Loucy (cell line): ENCODE results near the gene CKMT2.

ENCODE experiments used
- H2AFZ ChIP-seq: fragments of 200-600 bp; sonication (generic); 2 replicates; pipeline ENCODE4 v1.6.0; 2016; ENCODE audit warnings: antibody characterized with exemption, mild to moderate bottlenecking, low read length, moderate library complexity
- H3F3A ChIP-seq: fragments of 200-600 bp; 2 replicates; pipeline ENCODE4 v1.6.0; 2016; ENCODE audit warnings: antibody characterized with exemption, low read depth, mild to moderate bottlenecking
- H3K27me3 ChIP-seq: fragments of 200-600 bp; sonication (generic); 2 replicates; pipeline ENCODE4 v1.6.1; 2014; ENCODE audit warnings: low read length, mild to moderate bottlenecking; ENCODE audit not compliant: insufficient read depth, poor library complexity, severe bottlenecking
- H3K36me3 ChIP-seq: fragments of 200-600 bp; sonication (generic); 2 replicates; pipeline ENCODE4 v1.6.1; 2016; ENCODE audit warnings: low read length; ENCODE audit not compliant: insufficient read depth
- H3K4me1 ChIP-seq: fragments of 200-600 bp; sonication (generic); 2 replicates; pipeline ENCODE4 v1.5.1; 2014; ENCODE audit warnings: low read length, mild to moderate bottlenecking; ENCODE audit not compliant: insufficient read depth, poor library complexity, severe bottlenecking
- H3K4me2 ChIP-seq: fragments of 200-600 bp; sonication (generic); 2 replicates; pipeline ENCODE4 v1.6.0; 2014; ENCODE audit warnings: antibody characterized with exemption, low read length, low read depth, mild to moderate bottlenecking; ENCODE audit not compliant: poor library complexity, severe bottlenecking
- H3K4me3 ChIP-seq: fragments of 200-600 bp; sonication (generic); 2 replicates; pipeline ENCODE4 v1.5.1; 2014; ENCODE audit warnings: low read length, mild to moderate bottlenecking, mixed read lengths; ENCODE audit not compliant: poor library complexity, severe bottlenecking
- H3K79me2 ChIP-seq: fragments of 200-600 bp; sonication (generic); 2 replicates; pipeline ENCODE4 v1.6.1; 2014; ENCODE audit warnings: low read length; ENCODE audit not compliant: insufficient read depth
- H3K9ac ChIP-seq: fragments of 200-600 bp; sonication (generic); 2 replicates; pipeline ENCODE4 v1.6.0; 2014; ENCODE audit warnings: mild to moderate bottlenecking, low read depth, low read length, moderate library complexity; ENCODE audit not compliant: poor library complexity, severe bottlenecking
- H3K9me2 ChIP-seq: fragments of 200-600 bp; sonication (generic); replicated peaks from 2 replicates; pipeline ENCODE4 v1.6.1; 2016; ENCODE audit warnings: low read depth, low read length, mixed read lengths
- H3K9me3 ChIP-seq: fragments of 200-600 bp; sonication (generic); 2 replicates; pipeline ENCODE4 v1.6.1; 2014; ENCODE audit warnings: mild to moderate bottlenecking, antibody characterized with exemption, low read length, low read depth; ENCODE audit not compliant: insufficient read depth
- H4K20me1 ChIP-seq: fragments of 200-600 bp; sonication (generic); 2 replicates; pipeline ENCODE4 v1.6.0; 2014; ENCODE audit warnings: antibody characterized with exemption, low read length, mild to moderate bottlenecking; ENCODE audit not compliant: insufficient read depth, poor library complexity, severe bottlenecking
- CTCF ChIP-seq: fragments of 200-600 bp; sonication (generic); conservative IDR thresholded peaks from 2 replicates; pipeline ENCODE4 v1.5.1; 2014; ENCODE audit warnings: mild to moderate bottlenecking, antibody characterized with exemption, low read length
- EZH2phosphoT487 ChIP-seq: fragments of 200-600 bp; IDR thresholded peaks from 2 replicates; pipeline ENCODE4 v1.6.1; 2018; ENCODE audit warnings: antibody characterized with exemption, mild to moderate bottlenecking, moderate library complexity, borderline replicate concordance

The CKMT2 gene

GRCh38 chr5:81204205-81204604 lies 28.9 kb upstream of the CKMT2 start:
- no peak overlapping the region for H2AFZ ChIP-seq
- H4K20me1 ChIP-seq, result no peaks in the 10 kb centered on the region
- no peaks in the 10 kb centered on the region for H3K79me2 ChIP-seq
- H3K9me2 ChIP-seq, result no peaks in the 10 kb centered on the region
- no peaks in the 10 kb centered on the region for H3F3A ChIP-seq
- H3K4me3 ChIP-seq, result no peak overlapping the region
- no peak overlapping the region for H3K4me2 ChIP-seq
- no peaks in the 10 kb centered on the region for H3K27me3 ChIP-seq
- H3K9ac ChIP-seq, result no peak overlapping the region
- H3K9me3 ChIP-seq, result no peaks in the 10 kb centered on the region
- H3K4me1 ChIP-seq, result no peaks in the 10 kb centered on the region
- no peaks in the 10 kb centered on the region for H3K36me3 ChIP-seq
- no peak for TF ChIP-seq EZH2phosphoT487
- TF ChIP-seq CTCF, result no peak

- no peak overlapping the region for H3K4me3 ChIP-seq
- TF ChIP-seq CTCF (peak; percentile 35), EZH2phosphoT487 (no peak)
- H2AFZ ChIP-seq, result no peak overlapping the region
- H4K20me1 ChIP-seq, result no peaks in the 10 kb centered on the region
- no peaks in the 10 kb centered on the region for H3K79me2 ChIP-seq
- H3K4me1 ChIP-seq, result no peaks in the 10 kb centered on the region
- no peaks in the 10 kb centered on the region for H3F3A ChIP-seq
- H3K9me3 ChIP-seq, result no peaks in the 10 kb centered on the region
- no peak overlapping the region for H3K4me2 ChIP-seq
- no peaks in the 10 kb centered on the region for H3K27me3 ChIP-seq
- no peaks in the 10 kb centered on the region for H3K36me3 ChIP-seq
- H3K9me2 ChIP-seq, result no peaks in the 10 kb centered on the region
- H3K9ac ChIP-seq, result no peak overlapping the region
Observed at GRCh38 chr5:81205058-81205457, 28.1 kb upstream of the CKMT2 start.

- H3K79me2 ChIP-seq, result no peaks in the 10 kb centered on the region
- H3K36me3 ChIP-seq, result no peaks in the 10 kb centered on the region
- H3K27me3 ChIP-seq, result no peaks in the 10 kb centered on the region
- no peak overlapping the region for H2AFZ ChIP-seq
- H3K9me3 ChIP-seq, result no peaks in the 10 kb centered on the region
- no peak overlapping the region for H3K9ac ChIP-seq
- H3K9me2 ChIP-seq, result no peaks in the 10 kb centered on the region
- H3F3A ChIP-seq, result no peaks in the 10 kb centered on the region
- H3K4me1 ChIP-seq, result no peaks in the 10 kb centered on the region
- no peak overlapping the region for H3K4me3 ChIP-seq
- no peaks in the 10 kb centered on the region for H4K20me1 ChIP-seq
- no peak overlapping the region for H3K4me2 ChIP-seq
- TF ChIP-seq EZH2phosphoT487 (no peak), CTCF (peak; percentile 65)
Observed at GRCh38 chr5:81207009-81207408, 26.1 kb upstream of the CKMT2 start.
